OCI-LY3 (cell line): Measurements from ENCODE around the gene CLEC2D.
A peak's percentile ranks its signal among the peaks of the same experiment; 100 is the strongest.

ENCODE experiments used
- H2AFZ ChIP-seq: fragments of 200-600, 300-600 bp; shearing (Covaris generic); 2 replicates; pipeline ENCODE4 v1.6.0; 2014; ENCODE audit warnings: antibody characterized with exemption, low read depth, low read length
- H3K27ac ChIP-seq: fragments of 200-600, 300-600 bp; sonication (generic); 2 replicates; pipeline ENCODE4 v1.5.1; 2014; ENCODE audit warnings: mild to moderate bottlenecking, low read length, moderate library complexity, mixed read lengths
- H3K27me3 ChIP-seq: fragments of 200-600, 300-600 bp; sonication (generic); 2 replicates; pipeline ENCODE4 v1.6.1; 2014; ENCODE audit warnings: low read depth, low read length, mixed read lengths
- H3K36me3 ChIP-seq: fragments of 200-600, 300-600 bp; sonication (generic); replicated peaks from 2 replicates; pipeline ENCODE3; 2014; ENCODE audit warnings: low read depth, low read length, mixed read lengths
- H3K4me1 ChIP-seq: fragments of 300-600, 200-600 bp; sonication (generic); 2 replicates; pipeline ENCODE4 v1.6.1; 2014; ENCODE audit warnings: low read length, mixed read lengths
- H3K4me2 ChIP-seq: fragments of 200-600, 300-600 bp; sonication (generic); 2 replicates; pipeline ENCODE4 v1.6.1; 2014; ENCODE audit warnings: low read length, mixed read lengths
- H3K4me3 ChIP-seq: fragments of 300-600, 200-600 bp; sonication (generic); 2 replicates; pipeline ENCODE4 v1.5.1; 2014; ENCODE audit warnings: antibody characterized with exemption, mild to moderate bottlenecking, low read length, moderate library complexity
- H3K79me2 ChIP-seq: fragments of 300-600, 200-600 bp; shearing (Covaris generic); 2 replicates; pipeline ENCODE4 v1.6.1; 2014; ENCODE audit warnings: mild to moderate bottlenecking, low read length, mixed read lengths
- H3K9ac ChIP-seq: fragments of 300-600, 200-600 bp; shearing (Covaris generic); 2 replicates; pipeline ENCODE4 v1.6.0; 2014; ENCODE audit warnings: mild to moderate bottlenecking, low read length, moderate library complexity
- H3K9me3 ChIP-seq: fragments of 200-600, 300-600 bp; shearing (Covaris generic); 2 replicates; pipeline ENCODE4 v1.6.1; 2014; ENCODE audit warnings: low read length, mixed read lengths; ENCODE audit not compliant: insufficient read depth
- H4K20me1 ChIP-seq: fragments of 200-600, 300-600 bp; sonication (generic); 2 replicates; pipeline ENCODE4 v1.6.1; 2016; ENCODE audit warnings: low read length, mixed read lengths; ENCODE audit not compliant: insufficient read depth
- CTCF ChIP-seq: fragments of 200-600, 300-600 bp; sonication (generic); IDR thresholded peaks from 2 replicates; pipeline ENCODE4 v1.5.1; 2014; ENCODE audit warnings: antibody characterized with exemption, low read length, low read depth
- EZH2phosphoT487 ChIP-seq: fragments of 200-600 bp; shearing (Covaris generic); IDR thresholded peaks from 2 replicates; pipeline ENCODE4 v1.6.1; 2018; ENCODE audit warnings: antibody characterized with exemption, mixed run types, low read depth

Gene CLEC2D

DNA sequence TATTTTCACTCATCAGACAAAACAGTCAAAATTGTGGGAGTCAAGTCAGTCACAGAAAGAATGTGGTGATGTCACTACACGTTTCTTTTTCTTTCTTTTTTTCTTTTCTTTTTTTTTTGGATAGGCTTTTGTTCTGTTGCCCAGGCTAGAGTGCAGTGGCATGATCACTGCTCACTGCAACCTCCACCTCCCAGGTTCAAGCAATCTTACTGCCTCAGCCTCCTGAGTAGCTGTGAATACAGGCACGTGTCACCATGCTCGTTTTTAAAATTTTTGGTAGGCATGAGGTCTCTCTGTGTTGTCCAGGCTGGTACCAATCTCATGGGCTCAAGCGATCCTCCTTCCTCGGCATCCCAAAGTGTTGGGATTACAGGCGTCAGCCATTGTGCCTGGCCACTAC, 61.1 kb downstream of the CLEC2D start:
- no peaks in the 10 kb centered on the region for H4K20me1 ChIP-seq
- H3K36me3 ChIP-seq: peaks cover 45% of the 10 kb centered on the region
- H3K27me3 ChIP-seq: no peaks in the 10 kb centered on the region
- peak overlapping the region; percentile 95 for H3K9ac ChIP-seq
- H3K4me3 ChIP-seq: peak overlapping the region; percentile 93
- H3K79me2 ChIP-seq: peaks cover 96% of the 10 kb centered on the region
- no peaks in the 10 kb centered on the region for H3K9me3 ChIP-seq
- peak overlapping the region; percentile 97 for H3K27ac ChIP-seq
- no peak for TF ChIP-seq CTCF
- no peak for TF ChIP-seq EZH2phosphoT487
- H2AFZ ChIP-seq: no peak overlapping the region
- H3K4me2 ChIP-seq: peak overlapping the region; percentile 95
- peaks cover 21% of the 10 kb centered on the region for H3K4me1 ChIP-seq

- no peaks in the 10 kb centered on the region for H3K27me3 ChIP-seq
- peak overlapping the region; percentile 97 for H3K27ac ChIP-seq
- peak overlapping the region; percentile 95 for H3K9ac ChIP-seq
- TF ChIP-seq EZH2phosphoT487 (no peak), CTCF (no peak)
- H3K9me3 ChIP-seq: no peaks in the 10 kb centered on the region
- H3K36me3 ChIP-seq: peaks cover 42% of the 10 kb centered on the region
- peaks cover 94% of the 10 kb centered on the region for H3K79me2 ChIP-seq
- peak overlapping the region; percentile 95 for H3K4me2 ChIP-seq
- H2AFZ ChIP-seq: no peak overlapping the region
- H3K4me1 ChIP-seq: peaks cover 23% of the 10 kb centered on the region
- peak overlapping the region; percentile 93 for H3K4me3 ChIP-seq
- H4K20me1 ChIP-seq: no peaks in the 10 kb centered on the region
Observed at GRCh38 chr12:9731393-9731792, 61.9 kb downstream of the CLEC2D start.

- Histone ChIP-seq H4K20me1 (no peaks in the 10 kb centered on the region), H3K4me1 (peaks cover 27% of the 10 kb centered on the region), H3K9me3 (no peaks in the 10 kb centered on the region), H2AFZ (no peak overlapping the region), H3K27me3 (no peaks in the 10 kb centered on the region), H3K79me2 (peaks cover 94% of the 10 kb centered on the region), H3K27ac (peak overlapping the region; percentile 97), H3K4me2 (peak overlapping the region; percentile 95), H3K36me3 (peaks cover 39% of the 10 kb centered on the region), H3K9ac (peak overlapping the region; percentile 95), H3K4me3 (peak overlapping the region; percentile 93)
- TF ChIP-seq CTCF (no peak), EZH2phosphoT487 (no peak)
Observed at GRCh38 chr12:9731797-9732196, 62.3 kb downstream of the CLEC2D start.

DNA sequence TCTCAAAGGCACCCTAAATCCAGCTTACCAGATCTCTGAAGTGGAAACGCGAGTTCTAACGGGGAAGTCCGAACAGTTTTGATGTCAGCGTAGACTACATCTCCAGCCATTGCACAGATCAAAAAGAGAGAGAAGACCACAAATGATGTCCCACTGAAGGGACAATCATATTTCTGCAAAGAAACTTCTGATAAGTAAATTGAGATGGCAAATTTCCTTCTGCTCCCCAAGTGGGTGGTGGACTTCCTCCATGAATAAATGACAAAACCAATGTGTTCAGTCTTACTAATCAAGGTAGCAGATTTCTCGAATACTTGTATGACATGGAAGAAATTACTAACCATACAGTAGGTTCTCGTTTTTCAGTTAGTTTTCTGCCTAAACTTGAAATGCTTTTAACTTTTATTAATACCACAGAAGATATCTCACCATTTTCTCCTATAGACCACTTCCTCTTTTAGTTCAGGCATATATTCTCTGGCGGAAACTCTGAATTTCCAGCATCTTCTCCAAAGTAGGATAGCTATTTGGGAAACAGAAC, 63.5 kb downstream of the CLEC2D start, which contains the start of gene CLECL1:
TSS of gene CLECL1 (minus strand) at position 177 of the 541 bp plus-strand sequence.
- peaks cover 33% of the 10 kb centered on the region for H3K36me3 ChIP-seq
- peak within 1 kb of the TSS; percentile 95 for H3K9ac ChIP-seq

More for the DNA sequence above, 63.5 kb downstream of the CLEC2D start, which contains the start of gene CLECL1:
- H3K4me1 ChIP-seq: peaks cover 38% of the 10 kb centered on the region
- H3K9me3 ChIP-seq: no peaks in the 10 kb centered on the region
- peak within 1 kb of the TSS; percentile 97 for H3K27ac ChIP-seq
- H3K4me3 ChIP-seq: peak within 1 kb of the TSS; percentile 93
- peaks cover 88% of the 10 kb centered on the region for H3K79me2 ChIP-seq
- no peaks in the 10 kb centered on the region for H3K27me3 ChIP-seq
- H2AFZ ChIP-seq: no peak within 1 kb of the TSS
- peak within 1 kb of the TSS; percentile 95 for H3K4me2 ChIP-seq
- TF ChIP-seq CTCF (no peak), EZH2phosphoT487 (no peak)
- no peaks in the 10 kb centered on the region for H4K20me1 ChIP-seq
